Measurements from ENCODE around the gene PROSER3.
"Not testable (repeated sequence)": the region's sequence is repeated elsewhere in the genome, so short reads cannot be mapped to it uniquely, and the experiment has no call there.

Gene PROSER3

GRCh38 chr19:35753634-35754369, 4.2 kb upstream of the PROSER3 start:
- DNase-seq (ENCODE audit: low read depth, low spot score) = no peak

- DNase-seq (ENCODE audit: low read depth, low spot score) = no peak
Measured at GRCh38 chr19:35754370-35755130, 3.4 kb upstream of the PROSER3 start.

GRCh38 chr19:35755131-35755549, 2.8 kb upstream of the PROSER3 start:
- DNase-seq (ENCODE audit: low read depth, low spot score) = no peak

- DNase-seq (ENCODE audit: low read depth, low spot score) = no peak
Measured at GRCh38 chr19:35755550-35756376, 2.2 kb upstream of the PROSER3 start.

- no peak for DNase-seq (ENCODE audit: low read depth, low spot score)
Measured at GRCh38 chr19:35756377-35757230, 1.4 kb upstream of the PROSER3 start, which contains the start of gene HSPB6. Gene HSPB6, minus strand, starts transcription at chr19:35757029. Its CDS starts 21 bp downstream, at chr19:35757008.

- no peak for DNase-seq (ENCODE audit: low read depth, low spot score)
Measured at GRCh38 chr19:35757231-35757748, 686 bp upstream of the PROSER3 start.

- no peak for DNase-seq (ENCODE audit: low read depth, low spot score)
Measured at GRCh38 chr19:35759697-35760096, 1.7 kb downstream of the PROSER3 start.

- DNase-seq (ENCODE audit: low read depth, low spot score) = no peak
Measured at GRCh38 chr19:35760711-35761349, 2.9 kb downstream of the PROSER3 start.

GRCh38 chr19:35764432-35765315, 6.7 kb downstream of the PROSER3 start:
- DNase-seq (ENCODE audit: low read depth, low spot score) = no peak

- DNase-seq (ENCODE audit: low read depth, low spot score) = no peak
Measured at GRCh38 chr19:35766571-35767104, 8.7 kb downstream of the PROSER3 start.

GRCh38 chr19:35767288-35768081, 9.5 kb downstream of the PROSER3 start:
- DNase-seq (ENCODE audit: low read depth, low spot score) = no peak

- DNase-seq (ENCODE audit: low read depth, low spot score) = no peak
Measured at GRCh38 chr19:35768082-35768421, 10.1 kb downstream of the PROSER3 start.

GRCh38 chr19:35772362-35772761, 14.4 kb downstream of the PROSER3 start:
- not testable (repeated sequence) for DNase-seq (ENCODE audit: low read depth, low spot score)

- no peak for DNase-seq (ENCODE audit: low read depth, low spot score)
Measured at GRCh38 chr19:35773020-35773806, 15.2 kb downstream of the PROSER3 start.

- no peak for DNase-seq (ENCODE audit: low read depth, low spot score)
Measured at GRCh38 chr19:35774274-35775045, 16.5 kb downstream of the PROSER3 start.

- no peak for DNase-seq (ENCODE audit: low read depth, low spot score)
Measured at GRCh38 chr19:35775046-35775297, 17.0 kb downstream of the PROSER3 start.
